ENCODE results near the gene PTGR3.
"Not testable (repeated sequence)": the region's sequence is repeated elsewhere in the genome, so short reads cannot be mapped to it uniquely, and the experiment has no call there.

Gene PTGR3

DNA sequence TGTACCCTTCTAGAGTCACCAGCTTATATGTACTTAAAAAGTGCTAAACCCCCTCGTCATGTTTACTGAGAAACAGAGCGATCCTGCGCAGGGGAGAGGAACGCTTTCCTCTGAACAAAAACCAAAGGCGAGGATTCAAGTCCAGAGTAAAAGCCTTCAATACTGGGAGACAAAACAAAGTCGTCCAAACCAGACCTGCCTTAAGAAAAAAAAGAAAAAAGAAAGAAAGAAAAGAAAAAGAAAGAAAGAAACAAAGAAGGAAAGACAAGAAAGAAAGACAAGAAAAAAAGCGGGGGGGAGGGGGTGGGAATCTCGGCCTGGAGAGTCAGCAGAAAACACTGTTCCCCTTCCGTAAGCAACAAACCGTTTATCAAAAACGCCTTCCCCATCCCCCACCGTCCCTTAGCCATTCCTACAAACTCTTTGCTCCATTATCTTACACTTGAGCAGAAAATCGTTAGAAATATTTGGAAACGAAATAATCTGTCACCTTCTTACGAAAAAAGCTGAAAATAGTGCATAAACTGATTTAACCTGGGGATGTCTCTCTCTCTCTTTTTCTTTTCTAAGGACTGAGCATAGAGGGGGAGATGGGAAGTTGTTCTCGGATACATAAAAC, 3.3 kb downstream of the PTGR3 start:
- no peak for DNase-seq (ENCODE audit: low read depth, low spot score)
- H3K27ac ChIP-seq, result no peak overlapping the region

DNA sequence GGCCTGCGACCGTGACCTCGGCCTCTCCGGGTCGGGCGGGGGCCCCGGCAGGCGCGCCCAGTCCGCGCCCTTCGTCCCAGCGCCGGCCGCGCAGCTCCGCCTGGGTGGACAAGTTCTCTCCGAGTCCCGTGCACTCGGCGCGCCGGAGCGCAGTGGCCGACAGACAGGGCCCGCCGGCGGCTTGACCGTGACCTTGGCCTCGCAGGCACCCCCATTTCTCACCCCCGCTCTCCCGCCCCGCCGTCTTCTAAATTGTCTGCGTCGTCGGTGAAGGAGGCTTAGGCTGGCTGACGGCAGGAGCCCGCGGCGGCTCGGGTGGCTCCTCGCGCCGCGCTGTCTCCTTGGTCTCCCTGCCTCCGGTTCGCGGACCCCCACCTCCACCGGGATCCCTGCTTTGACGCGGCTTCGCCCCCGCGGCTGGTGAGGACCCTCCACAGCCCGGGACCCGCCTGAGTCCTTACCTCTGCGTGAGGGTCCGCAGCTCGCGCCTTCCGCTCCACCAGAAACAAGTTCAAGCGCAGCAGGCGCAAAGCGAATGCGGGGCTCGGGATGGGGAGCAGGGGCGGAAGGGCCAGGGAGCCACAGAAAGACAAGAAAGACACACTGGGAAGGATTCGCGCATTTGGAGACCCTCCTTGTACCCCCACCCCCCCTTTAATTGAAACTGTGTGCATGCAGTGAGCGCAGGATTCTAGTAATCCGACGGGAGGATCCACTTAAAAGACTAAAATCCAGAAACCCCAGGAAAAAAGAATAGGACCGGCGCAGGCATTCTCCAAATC, 4.0 kb downstream of the PTGR3 start:
- no peak overlapping the region for H3K27ac ChIP-seq
- no peak for DNase-seq (ENCODE audit: low read depth, low spot score)

DNA sequence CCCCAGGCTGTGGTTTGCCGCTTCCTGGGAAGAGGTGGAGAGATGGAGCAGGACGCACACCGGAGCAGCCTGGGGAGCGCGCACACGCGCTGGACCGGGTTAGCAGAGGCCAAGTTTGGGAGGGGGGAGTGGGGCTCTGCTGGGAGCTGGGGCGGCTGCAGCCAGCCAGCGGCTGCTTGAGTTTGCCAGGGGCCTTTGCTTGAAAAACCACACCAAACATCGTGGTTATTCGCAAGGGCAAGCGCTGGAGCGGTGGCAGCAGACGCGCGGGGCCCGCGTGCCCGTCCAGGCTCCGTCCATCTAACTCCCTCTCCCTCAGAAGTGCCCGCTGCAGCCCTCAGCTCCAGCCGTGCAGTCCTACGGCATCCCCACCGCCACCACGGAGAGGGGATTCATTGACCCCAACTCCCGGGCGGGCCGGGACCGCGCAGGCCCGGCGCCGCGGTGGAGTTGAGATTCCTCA, 4.6 kb downstream of the PTGR3 start:
- H3K27ac ChIP-seq, result no peak overlapping the region
- no peak for DNase-seq (ENCODE audit: low read depth, low spot score)

DNA sequence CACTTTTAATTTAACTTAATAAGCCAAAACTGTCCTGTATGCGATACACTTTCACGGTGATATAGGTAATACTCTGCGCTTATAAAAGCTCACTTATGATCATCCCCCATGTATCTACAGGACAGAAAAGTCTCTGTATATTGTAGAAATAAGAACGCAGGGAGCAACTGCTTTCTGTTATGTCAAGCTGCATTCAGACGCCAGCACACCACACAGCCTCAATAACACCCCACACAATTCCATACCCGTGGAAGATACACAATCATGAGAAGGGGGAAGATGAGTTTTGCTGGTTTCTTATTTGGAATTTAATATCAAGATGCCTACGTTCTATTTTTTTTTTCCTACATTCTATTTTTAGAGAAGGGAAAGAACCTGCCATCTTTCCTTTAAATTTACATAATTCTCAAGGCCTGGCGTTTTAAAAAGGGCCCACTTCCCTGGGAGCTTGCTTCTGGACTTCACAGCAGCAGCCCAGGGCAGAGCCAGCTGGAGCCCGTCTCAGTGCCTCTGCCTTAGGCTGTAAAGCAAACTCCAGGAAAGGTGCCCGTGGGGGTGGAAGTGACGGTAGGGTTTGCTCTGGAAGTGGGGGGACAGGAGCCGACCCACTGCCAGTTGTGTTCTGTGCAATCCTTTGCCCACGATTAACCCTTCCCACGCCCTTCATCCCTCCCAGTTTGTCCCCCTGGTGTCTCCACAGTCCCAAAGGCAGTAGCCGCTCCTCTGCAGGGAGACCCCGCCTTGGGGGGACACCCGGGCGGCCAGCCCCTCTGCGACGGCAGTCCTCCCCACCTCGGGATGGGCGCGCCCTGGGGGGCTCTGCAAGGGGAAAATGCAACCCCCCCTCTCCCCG, 5.3 kb downstream of the PTGR3 start:
- no peak overlapping the region for H3K27ac ChIP-seq
- no peak for DNase-seq (ENCODE audit: low read depth, low spot score)

GRCh38 chr18:75202696-75203365, 6.1 kb downstream of the PTGR3 start:
- H3K27ac ChIP-seq, result no peak overlapping the region
- no peak for DNase-seq (ENCODE audit: low read depth, low spot score)

- no peak for DNase-seq (ENCODE audit: low read depth, low spot score)
- no peak overlapping the region for H3K27ac ChIP-seq
These were observed 7.4 kb downstream of the PTGR3 start for GRCh38 chr18:75201282-75202270.

DNA sequence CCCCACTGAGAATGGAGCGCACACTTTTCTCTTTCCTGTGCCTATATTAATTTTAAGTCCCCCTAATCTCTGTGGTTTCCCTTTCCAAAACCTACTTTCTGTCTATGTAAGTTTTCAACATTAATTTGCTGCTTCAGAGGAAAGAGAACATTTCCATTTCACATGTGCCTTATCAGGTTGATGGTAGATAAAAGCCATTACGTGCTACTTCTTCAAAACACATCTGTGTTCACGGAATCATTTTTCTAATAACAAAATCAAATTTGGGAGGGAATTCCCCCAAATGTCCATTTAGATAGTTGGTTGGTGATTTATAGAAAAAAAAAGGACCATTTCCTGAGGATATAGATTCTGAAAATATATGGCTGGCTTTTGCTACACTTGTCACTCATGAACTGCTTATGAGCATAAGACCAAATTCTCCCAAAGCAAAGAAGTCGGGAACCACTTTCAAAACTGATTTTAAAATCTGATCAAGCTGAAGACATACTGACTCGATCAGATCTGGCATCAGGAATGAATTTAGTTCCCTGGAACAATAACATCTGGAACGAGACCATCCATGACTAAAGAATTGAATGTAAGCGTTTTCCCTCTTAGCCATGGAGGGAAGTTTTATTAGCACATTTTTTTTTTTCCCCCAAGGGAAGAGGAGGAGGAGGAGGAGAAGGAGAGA, 8.2 kb downstream of the PTGR3 start:
- DNase-seq (ENCODE audit: low read depth, low spot score), result no peak
- H3K27ac ChIP-seq, result no peak overlapping the region

- H3K27ac ChIP-seq, result no peak overlapping the region
- no peak for DNase-seq (ENCODE audit: low read depth, low spot score)
These were observed 8.9 kb downstream of the PTGR3 start for GRCh38 chr18:75200071-75200470.

DNA sequence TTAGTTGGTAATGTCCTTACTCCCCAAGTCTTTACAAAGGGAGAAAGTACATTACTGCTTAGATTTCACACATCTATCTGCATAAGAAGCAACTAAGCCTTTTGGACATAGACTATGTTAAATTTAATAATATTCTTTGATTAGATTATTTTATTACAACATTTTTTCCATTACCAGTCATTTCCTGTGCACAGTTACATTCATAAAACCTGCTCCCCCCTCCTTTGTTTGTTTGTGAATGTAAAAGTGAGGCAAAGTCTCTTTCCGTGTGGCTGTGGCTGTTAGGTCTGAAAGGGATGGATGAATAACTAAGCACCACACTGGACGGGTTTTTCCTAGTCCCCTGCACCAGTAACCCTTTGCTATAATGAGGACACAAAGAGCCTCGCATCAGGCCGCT, 9.6 kb downstream of the PTGR3 start:
- DNase-seq (ENCODE audit: low read depth, low spot score), result no peak
- no peak overlapping the region for H3K27ac ChIP-seq

DNA sequence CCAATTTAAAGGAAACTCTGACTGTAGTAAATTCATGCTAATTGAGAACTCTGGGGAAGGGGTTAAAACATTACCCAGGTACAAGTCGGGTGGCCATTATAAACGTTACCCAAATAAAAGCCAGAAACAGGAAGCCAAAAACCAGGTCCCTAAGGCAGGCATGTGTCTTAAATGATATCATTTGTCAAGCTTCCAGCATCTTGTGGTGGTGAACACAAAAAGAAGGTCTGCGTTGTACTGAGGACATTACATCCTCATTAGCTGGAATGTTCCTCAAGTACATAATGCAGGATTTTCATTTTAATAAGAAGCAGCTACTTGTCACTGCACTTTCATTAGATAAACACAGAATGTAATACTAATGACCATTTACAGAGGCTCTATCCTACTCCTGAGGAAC, 10.9 kb downstream of the PTGR3 start:
- no peak for DNase-seq (ENCODE audit: low read depth, low spot score)
- H3K27ac ChIP-seq, result no peak overlapping the region

DNA sequence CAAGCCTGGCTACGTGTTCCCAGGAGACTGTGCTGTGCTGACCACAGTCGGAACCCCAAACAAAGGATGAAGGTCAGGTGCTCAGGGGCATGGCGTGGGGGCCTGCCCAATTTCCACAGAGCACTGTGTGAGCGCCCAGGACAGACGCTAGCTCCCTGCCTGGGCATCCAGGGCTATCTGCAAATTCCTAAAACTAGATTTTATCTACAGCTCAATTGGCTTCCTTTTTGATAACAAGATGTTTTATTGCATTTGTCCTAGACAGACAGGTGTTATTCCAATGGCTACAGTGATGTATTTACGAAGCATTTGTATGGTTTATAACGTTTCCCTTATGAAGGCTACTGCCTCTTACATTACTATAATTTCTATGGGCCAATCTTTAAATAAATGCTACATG, 16.0 kb downstream of the PTGR3 start:
- no peak for DNase-seq (ENCODE audit: low read depth, low spot score)
- no peak overlapping the region for H3K27ac ChIP-seq

- no peak overlapping the region for H3K27ac ChIP-seq
- no peak for DNase-seq (ENCODE audit: low read depth, low spot score)
These were observed 19.2 kb downstream of the PTGR3 start for GRCh38 chr18:75189696-75190095.

- DNase-seq (ENCODE audit: low read depth, low spot score); H3K27ac ChIP-seq: not testable (repeated sequence)
These were observed 21.2 kb downstream of the PTGR3 start for GRCh38 chr18:75187702-75188101.

GRCh38 chr18:75185460-75185859, 23.5 kb downstream of the PTGR3 start:
- no peak overlapping the region for H3K27ac ChIP-seq
- no peak for DNase-seq (ENCODE audit: low read depth, low spot score)

- no peak for DNase-seq (ENCODE audit: low read depth, low spot score)
- no peak overlapping the region for H3K27ac ChIP-seq
These were observed 24.9 kb downstream of the PTGR3 start for GRCh38 chr18:75183973-75184493.

DNA sequence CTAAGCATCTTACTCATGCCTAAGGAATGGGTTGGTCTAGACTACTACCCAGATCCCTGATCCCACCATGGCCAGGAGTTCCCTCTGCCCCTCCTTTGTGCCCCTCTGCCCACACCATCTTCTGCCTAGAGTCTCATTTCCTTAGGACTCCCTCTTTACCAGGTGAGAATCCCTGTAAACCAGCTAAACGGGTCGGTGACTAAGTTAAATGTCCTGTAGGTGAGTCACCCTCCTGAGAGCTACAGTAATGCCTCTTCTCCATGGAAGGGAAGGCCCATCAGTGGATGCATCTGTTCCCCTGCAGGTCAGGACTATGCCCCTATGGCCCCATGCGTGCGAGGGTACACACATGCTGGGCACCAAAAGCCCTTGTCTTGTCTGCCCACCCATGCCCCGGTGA, 25.4 kb downstream of the PTGR3 start:
- H3K27ac ChIP-seq, result no peak overlapping the region
- DNase-seq (ENCODE audit: low read depth, low spot score), result peak; percentile 73

DNA sequence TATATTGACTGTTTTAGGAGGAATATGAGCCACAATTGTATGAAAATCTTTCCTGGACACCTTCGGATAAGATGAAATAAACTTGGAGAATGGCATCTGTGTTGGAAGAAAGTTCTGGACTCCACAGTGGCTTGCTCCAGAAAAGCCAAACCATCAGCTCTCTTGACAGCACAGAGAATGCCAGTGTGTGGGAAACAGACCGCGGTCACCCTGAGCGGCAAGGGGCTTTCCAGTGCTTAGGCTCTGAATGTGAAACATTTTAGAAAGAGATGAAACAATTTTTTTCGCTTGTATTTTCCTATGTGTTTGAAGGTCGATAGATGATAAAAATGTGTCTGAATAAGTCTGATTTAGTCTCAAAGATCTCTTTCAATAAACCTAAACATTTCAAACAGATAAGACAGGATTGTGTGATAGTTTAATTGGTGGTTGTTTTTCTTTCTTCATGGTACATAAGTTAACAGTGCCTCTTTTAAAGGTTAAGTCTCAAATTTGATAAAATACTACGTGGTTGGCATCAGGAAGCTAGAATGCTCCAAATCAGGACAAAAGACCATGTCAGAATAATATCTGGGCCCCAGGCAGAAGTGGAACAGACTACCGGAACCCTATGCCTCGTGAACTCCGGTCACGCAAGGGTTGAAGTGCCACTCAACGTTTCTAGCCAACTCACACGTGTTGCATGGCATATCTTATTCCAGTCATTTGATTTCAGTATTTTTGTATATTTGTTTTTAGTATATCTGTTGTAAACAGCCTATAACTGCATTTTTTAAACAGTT, 28.9 kb downstream of the PTGR3 start:
- H3K27ac ChIP-seq, result no peak overlapping the region
- DNase-seq (ENCODE audit: low read depth, low spot score), result no peak

DNA sequence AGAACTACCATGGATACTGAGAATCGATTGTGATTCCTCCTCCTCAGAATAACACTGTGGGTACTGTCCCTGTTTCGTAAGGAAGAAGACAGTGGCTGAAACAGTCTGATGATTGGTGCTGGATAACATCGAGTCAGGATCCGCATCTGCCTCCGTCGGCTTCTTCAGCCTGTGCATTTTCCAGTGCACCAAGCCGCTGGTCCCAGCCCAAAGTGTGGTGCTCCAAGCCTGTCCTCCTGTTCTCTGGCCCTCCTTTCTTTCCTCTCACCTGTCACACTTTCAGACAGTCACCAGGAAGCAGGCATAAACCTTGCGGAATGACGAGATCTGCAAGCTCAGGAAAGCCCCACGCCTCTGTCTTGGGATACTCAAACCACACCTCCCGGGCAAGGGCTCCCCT, 30.6 kb downstream of the PTGR3 start:
- no peak for DNase-seq (ENCODE audit: low read depth, low spot score)
- H3K27ac ChIP-seq, result no peak overlapping the region
